ENCODE measurements around the gene LMCD1. TPM values are rescaled to one million over a fixed set of nuclear protein-coding genes. Genes with fewer than 3 reads are reported as not detected.

The LMCD1 gene
- total and polyA plus RNA-seq, 2 of the 4 experiments (the other 2 are of a cell fraction): 50.0 to 53.8 TPM

DNA sequence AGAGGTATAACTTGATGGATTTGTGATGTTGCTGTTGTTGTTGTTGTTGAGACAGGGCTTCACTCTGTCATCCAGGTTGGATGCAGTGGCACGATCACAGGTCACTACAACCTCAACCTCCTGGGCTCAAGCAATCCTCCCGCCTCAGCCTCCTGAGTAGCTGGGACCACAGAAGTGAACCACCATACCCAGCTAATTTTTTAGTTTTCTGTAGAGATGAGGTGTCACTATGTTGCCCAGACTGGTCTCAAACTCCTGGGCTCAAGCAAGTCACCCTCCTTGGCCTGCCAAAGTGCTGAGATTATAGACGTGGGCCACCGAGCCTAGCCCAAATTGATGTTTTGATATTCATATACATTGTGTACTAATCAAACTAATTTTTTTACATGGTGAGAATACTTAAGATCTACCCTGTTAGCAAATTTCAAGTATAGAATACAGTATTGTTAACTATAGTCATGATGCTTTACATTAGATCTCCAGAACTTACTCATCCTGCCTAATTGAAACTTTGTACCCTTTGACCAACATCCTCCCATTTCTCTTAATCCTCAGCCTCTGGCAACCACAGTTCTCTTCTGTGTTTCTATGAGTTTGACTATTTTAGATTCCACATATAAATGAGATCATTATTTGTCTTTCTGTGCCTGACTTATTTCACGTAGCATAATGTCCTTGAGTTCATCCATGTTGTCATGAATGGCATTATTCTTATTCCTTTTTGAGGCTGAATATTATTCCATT is 23.2 kb downstream of the LMCD1 start:
- BruUV-seq (replicated peaks): no TSS peak
- H2AFZ ChIP-seq (replicated peaks; ENCODE audit: low read length, poor library complexity): no peak overlapping the region
- H4K20me1 ChIP-seq (ENCODE audit: insufficient read depth, low read length): no peaks in the 10 kb centered on the region
- DNase-seq: no peak
- H3K27me3 ChIP-seq (ENCODE audit: control insufficient read depth, insufficient read depth, low read length): no peaks in the 10 kb centered on the region
- H2AK5ac ChIP-seq (ENCODE audit: low read depth, low read length): no peak overlapping the region
- ChIA-PET CTCF (no interaction called here), POLR2A (ENCODE audit: unreplicated experiment) (no interaction called here)
- no peak overlapping the region for H4K8ac ChIP-seq (ENCODE audit: low read depth in 2 of 2, low read length in 2 of 2)
- no peak overlapping the region for H2BK15ac ChIP-seq (ENCODE audit: low read depth, low read length)
- H2AK9ac ChIP-seq (replicated peaks; ENCODE audit: low read depth, low read length, poor library complexity): no peak overlapping the region
- TF ChIP-seq BHLHE40 (IDR thresholded peaks at IDR 0.05; ENCODE audit: low read depth, low read length) (no peak), MAZ (IDR thresholded peaks at IDR 0.05; ENCODE audit: borderline replicate concordance, low read depth, low read length) (no peak), FOS (IDR thresholded peaks at IDR 0.05; ENCODE audit: low read depth, low read length) (no peak), RCOR1 (IDR thresholded peaks at IDR 0.05; ENCODE audit: insufficient replicate concordance, low read length) (no peak), CHD1 (IDR thresholded peaks at IDR 0.05; ENCODE audit: low read depth, low read length) (no peak), CEBPB (IDR thresholded peaks at IDR 0.05; ENCODE audit: low read depth, low read length) (no peak), SMC3 (IDR thresholded peaks at IDR 0.05; ENCODE audit: low read depth, low read length) (no peak), ELK1 (IDR thresholded peaks at IDR 0.05; ENCODE audit: borderline replicate concordance, low read depth, low read length) (no peak), MAFK (IDR thresholded peaks at IDR 0.05; ENCODE audit: low read depth, low read length) (no peak), RAD21 (IDR thresholded peaks at IDR 0.05; ENCODE audit: low read length) (no peak), RFX5 (IDR thresholded peaks at IDR 0.05; ENCODE audit: low read depth, low read length) (no peak), NFE2L2 (IDR thresholded peaks at IDR 0.05; ENCODE audit: low read depth, low read length) (no peak), POLR2A (IDR thresholded peaks at IDR 0.05; ENCODE audit: low read depth, low read length) (no peak), MXI1 (IDR thresholded peaks at IDR 0.05; ENCODE audit: borderline replicate concordance, low read depth, low read length) (no peak)
- TF ChIP-seq, protein P1, sequence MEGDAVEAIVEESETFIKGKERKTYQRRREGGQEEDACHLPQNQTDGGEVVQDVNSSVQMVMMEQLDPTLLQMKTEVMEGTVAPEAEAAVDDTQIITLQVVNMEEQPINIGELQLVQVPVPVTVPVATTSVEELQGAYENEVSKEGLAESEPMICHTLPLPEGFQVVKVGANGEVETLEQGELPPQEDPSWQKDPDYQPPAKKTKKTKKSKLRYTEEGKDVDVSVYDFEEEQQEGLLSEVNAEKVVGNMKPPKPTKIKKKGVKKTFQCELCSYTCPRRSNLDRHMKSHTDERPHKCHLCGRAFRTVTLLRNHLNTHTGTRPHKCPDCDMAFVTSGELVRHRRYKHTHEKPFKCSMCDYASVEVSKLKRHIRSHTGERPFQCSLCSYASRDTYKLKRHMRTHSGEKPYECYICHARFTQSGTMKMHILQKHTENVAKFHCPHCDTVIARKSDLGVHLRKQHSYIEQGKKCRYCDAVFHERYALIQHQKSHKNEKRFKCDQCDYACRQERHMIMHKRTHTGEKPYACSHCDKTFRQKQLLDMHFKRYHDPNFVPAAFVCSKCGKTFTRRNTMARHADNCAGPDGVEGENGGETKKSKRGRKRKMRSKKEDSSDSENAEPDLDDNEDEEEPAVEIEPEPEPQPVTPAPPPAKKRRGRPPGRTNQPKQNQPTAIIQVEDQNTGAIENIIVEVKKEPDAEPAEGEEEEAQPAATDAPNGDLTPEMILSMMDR (conservative IDR thresholded peaks at IDR 0.05; ENCODE audit: low read depth, low read length): no peak
- TF ChIP-seq, protein P2, sequence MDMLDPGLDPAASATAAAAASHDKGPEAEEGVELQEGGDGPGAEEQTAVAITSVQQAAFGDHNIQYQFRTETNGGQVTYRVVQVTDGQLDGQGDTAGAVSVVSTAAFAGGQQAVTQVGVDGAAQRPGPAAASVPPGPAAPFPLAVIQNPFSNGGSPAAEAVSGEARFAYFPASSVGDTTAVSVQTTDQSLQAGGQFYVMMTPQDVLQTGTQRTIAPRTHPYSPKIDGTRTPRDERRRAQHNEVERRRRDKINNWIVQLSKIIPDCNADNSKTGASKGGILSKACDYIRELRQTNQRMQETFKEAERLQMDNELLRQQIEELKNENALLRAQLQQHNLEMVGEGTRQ (IDR thresholded peaks at IDR 0.05; ENCODE audit: low read depth, low read length): no peak
- no peak overlapping the region for H3K18ac ChIP-seq (ENCODE audit: low read depth, low read length)
- intact Hi-C loops (cut with micrococcal nuclease): no loop called here
- no peak overlapping the region for H3K56ac ChIP-seq (ENCODE audit: extremely low read depth, insufficient read depth, low read length)
- H3K4ac ChIP-seq (ENCODE audit: low read depth, low read length): no peak overlapping the region
- dilution Hi-C loops (cut with HindIII; ENCODE audit: low sequenced_read_pairs, unreplicated experiment): no loop called here
- WGBS, 2 experiments (ENCODE audit: extremely low coverage in 2 of 2, insufficient read length in 1 of 2): no CpG with 5 or more reads among the region's 5 CpGs
- H3K4me1 ChIP-seq (ENCODE audit: control insufficient read depth, insufficient read depth, low read length): peaks cover 23% of the 10 kb centered on the region
- no peak overlapping the region for H3K14ac ChIP-seq (replicated peaks; ENCODE audit: low read depth, low read length)
- H2BK20ac ChIP-seq (ENCODE audit: low read depth, low read length): no peak overlapping the region
- H3K9ac ChIP-seq (ENCODE audit: low read depth, low read length): no peak overlapping the region
- peaks cover 3% of the 10 kb centered on the region; the same call in 1 of the 2 replicates for H3K36me3 ChIP-seq (ENCODE audit: control insufficient read depth, insufficient read depth, low read length)
- peaks cover 3 to 18% of the 10 kb centered on the region in 2 experiments; a peak in 3 of 4 replicates for H3K79me1 ChIP-seq (ENCODE audit: low read depth in 1 of 2, low read length in 2 of 2)
- H2BK120ac ChIP-seq (ENCODE audit: low read depth, low read length): no peak overlapping the region
- H3K4me2 ChIP-seq (ENCODE audit: low read depth, low read length): no peak overlapping the region
- H3K4me3 ChIP-seq (ENCODE audit: insufficient read depth, low read depth, low read length): no peak overlapping the region
- no peaks in the 10 kb centered on the region for H3K9me3 ChIP-seq (ENCODE audit: control insufficient read depth, insufficient read depth, low read length)
- H4K91ac ChIP-seq (ENCODE audit: insufficient read depth, low read depth, low read length): no peak overlapping the region
- no peak overlapping the region for H2BK5ac ChIP-seq (ENCODE audit: low read depth, low read length, poor library complexity, severe bottlenecking)
- H3K9me1 ChIP-seq (ENCODE audit: insufficient read depth, low read length): peaks cover 10% of the 10 kb centered on the region
- no peak overlapping the region for H4K5ac ChIP-seq (ENCODE audit: low read depth, low read length)
- H3K23ac ChIP-seq (ENCODE audit: low read depth, low read length): no peak overlapping the region
- in situ Hi-C loops (cut with MboI; ENCODE audit: low sequenced_read_pairs): no loop called here
- no peak for ATAC-seq (ENCODE audit: low read depth)
- no peak overlapping the region for H3K27ac ChIP-seq (ENCODE audit: insufficient read depth, low read length)

All from IMR-90 (cell line).